WTC11 (cell line): Measurements from ENCODE around the gene TEX13B.

Source experiments
- CDX4 ChIP-seq: fragments of 250-450 bp; sonication (Bioruptor Pico); IDR thresholded peaks from 2 replicates; pipeline ENCODE4 v1.9.0; 2021; ENCODE audit warnings: moderate library complexity, mild to moderate bottlenecking, inconsistent platforms, borderline replicate concordance
- CREB1 ChIP-seq: sonication (generic); formaldehyde crosslinking; IDR thresholded peaks from 2 replicates; pipeline ENCODE4 v1.8.0; 2023; ENCODE audit warnings: mild to moderate bottlenecking, missing genetic modification reagents
- CREM ChIP-seq: sonication (generic); formaldehyde crosslinking; IDR thresholded peaks from 2 replicates; pipeline ENCODE4 v1.8.1; 2022; ENCODE audit warnings: mild to moderate bottlenecking, missing genetic modification reagents, moderate library complexity
- CTCF ChIP-seq: fragments of 200-600 bp; IDR thresholded peaks from 2 replicates; pipeline ENCODE4 v1.8.0; 2022; ENCODE audit warnings: antibody characterized with exemption
- E2F1 ChIP-seq: sonication (generic); formaldehyde crosslinking; IDR thresholded peaks from 2 replicates; pipeline ENCODE4 v1.8.0; 2022; ENCODE audit warnings: mild to moderate bottlenecking, missing genetic modification reagents
- ESRRA ChIP-seq: sonication (generic); formaldehyde crosslinking; IDR thresholded peaks from 2 replicates; pipeline ENCODE4 v1.8.1; 2022; ENCODE audit warnings: mild to moderate bottlenecking, missing genetic modification reagents, borderline replicate concordance
- MAX ChIP-seq: sonication (generic); formaldehyde crosslinking; IDR thresholded peaks from 2 replicates; pipeline ENCODE4 v1.8.0; 2022; ENCODE audit warnings: mild to moderate bottlenecking, missing genetic modification reagents
- MYBL2 ChIP-seq: sonication (generic); formaldehyde crosslinking; IDR thresholded peaks from 2 replicates; pipeline ENCODE4 v1.8.1; 2023; ENCODE audit warnings: mild to moderate bottlenecking, moderate library complexity, missing genetic modification reagents
- SMAD3 ChIP-seq: sonication (generic); formaldehyde crosslinking; IDR thresholded peaks from 2 replicates; pipeline ENCODE4 v1.8.0; 2022; ENCODE audit warnings: missing genetic modification reagents, mild to moderate bottlenecking, borderline replicate concordance
- STAT6 ChIP-seq: sonication (generic); formaldehyde crosslinking; conservative IDR thresholded peaks from 2 replicates; pipeline ENCODE4 v1.8.1; 2023; ENCODE audit warnings: mild to moderate bottlenecking, low read depth, missing genetic modification reagents, moderate library complexity
- TEAD4 ChIP-seq: sonication (generic); formaldehyde crosslinking; IDR thresholded peaks from 2 replicates; pipeline ENCODE4 v1.8.0; 2022; ENCODE audit warnings: mild to moderate bottlenecking, missing genetic modification reagents
- ZBTB21 ChIP-seq: sonication (generic); formaldehyde crosslinking; IDR thresholded peaks from 2 replicates; pipeline ENCODE4 v1.8.1; 2023; ENCODE audit warnings: mild to moderate bottlenecking, missing genetic modification reagents, borderline replicate concordance
- ZBTB43 ChIP-seq: sonication (generic); formaldehyde crosslinking; IDR thresholded peaks from 2 replicates; pipeline ENCODE4 v1.8.1; 2023; ENCODE audit warnings: mild to moderate bottlenecking, missing genetic modification reagents
- ZNF263 ChIP-seq: sonication (generic); formaldehyde crosslinking; IDR thresholded peaks from 2 replicates; pipeline ENCODE4 v1.8.1; 2022; ENCODE audit warnings: low read depth, mild to moderate bottlenecking, moderate library complexity, missing genetic modification reagents

GRCh38 chrX:107978071-107978470, 4.1 kb downstream of the TEX13B start:
- no peak for TF ChIP-seq SMAD3 (CRISPR knock-in tag)
- TF ChIP-seq MAX: no peak
- TF ChIP-seq ZBTB21 (CRISPR knock-in tag): no peak
- no peak for TF ChIP-seq STAT6 (CRISPR knock-in tag)
- TF ChIP-seq TEAD4: no peak
- no peak for TF ChIP-seq ESRRA
- no peak for TF ChIP-seq CDX4 (CRISPR knock-in tag)
- no peak for TF ChIP-seq CTCF
- no peak for TF ChIP-seq CREB1
- no peak for TF ChIP-seq MYBL2
- TF ChIP-seq CREM (CRISPR knock-in tag): no peak
- no peak for TF ChIP-seq ZBTB43
- TF ChIP-seq ZNF263 (CRISPR knock-in tag): no peak
- no peak for TF ChIP-seq E2F1 (CRISPR knock-in tag)
